PC-9 (cell line): Measurements from ENCODE around the gene KY. TPM values are rescaled to one million over a fixed set of nuclear protein-coding genes. Genes with fewer than 3 reads are reported as not detected.

Experiments
- BruUV-seq: library from RNA; stranded (reverse); fragments of 400-500 nt; replicated peaks from 2 replicates; lab custom pipeline; 2021; lab: Mats Ljungman, UMichigan
- CTCF ChIA-PET: fragments of 300-600 bp; sonication (Branson Sonifier 250); formaldehyde crosslinking; loops from one replicate; lab custom pipeline; 2022; ENCODE audit warnings: antibody characterized with exemption; lab: Charles Lee
- POLR2A ChIA-PET: fragments of 300-600 bp; sonication (Branson Sonifier 250); formaldehyde crosslinking; loops from one replicate; lab custom pipeline; 2022; ENCODE audit warnings: antibody characterized with exemption; ENCODE audit not compliant: unreplicated experiment; lab: Charles Lee
- DNase-seq, 2 experiments: peaks; one replicate each; pipeline versions ENCODE4 v3.0.0 to v3.0.0-alpha.2; 2015 to 2022; ENCODE audit warnings: mixed read lengths in 1 of 2
- H2AFZ ChIP-seq: fragments of 200-600 bp; sonication (generic); 2 replicates; pipeline ENCODE4 v1.8.1; 2017; ENCODE audit warnings: antibody characterized with exemption
- H3F3A ChIP-seq: fragments of 200-600 bp; sonication (generic); 2 replicates; pipeline ENCODE4 v1.8.1; 2017; ENCODE audit warnings: antibody characterized with exemption, mild to moderate bottlenecking, low read depth; ENCODE audit not compliant: insufficient read depth
- H3K27ac ChIP-seq: fragments of 200-600 bp; sonication (generic); 2 replicates; pipeline ENCODE4 v1.6.1; 2016; ENCODE audit warnings: mixed run types
- H3K27me3 ChIP-seq: fragments of 200-600 bp; sonication (generic); 2 replicates; pipeline ENCODE4 v1.6.1; 2016; ENCODE audit warnings: low read depth, mixed run types; ENCODE audit not compliant: insufficient read depth
- H3K36me3 ChIP-seq: fragments of 200-600 bp; sonication (generic); 2 replicates; pipeline ENCODE4 v1.6.1; 2016; ENCODE audit warnings: low read depth, mixed run types
- H3K4me1 ChIP-seq: fragments of 200-600 bp; sonication (generic); replicated peaks from 2 replicates; pipeline ENCODE4 v1.6.1; 2016; ENCODE audit warnings: mixed run types; ENCODE audit not compliant: insufficient read depth
- H3K4me2 ChIP-seq: fragments of 200-600 bp; sonication (generic); 2 replicates; pipeline ENCODE4 v1.6.1; 2017; ENCODE audit warnings: mixed run types
- H3K4me3 ChIP-seq: fragments of 200-600 bp; sonication (generic); 2 replicates; pipeline ENCODE4 v1.6.1; 2016; ENCODE audit warnings: mixed run types
- H3K79me2 ChIP-seq: fragments of 200-600 bp; sonication (generic); 2 replicates; pipeline ENCODE4 v1.6.1; 2017; ENCODE audit warnings: low read depth, mixed run types
- H3K9me2 ChIP-seq: fragments of 200-600 bp; sonication (generic); 2 replicates; pipeline ENCODE4 v1.8.1; 2017; ENCODE audit warnings: mild to moderate bottlenecking; ENCODE audit not compliant: insufficient read depth
- H3K9me3 ChIP-seq: fragments of 200-600 bp; sonication (generic); 2 replicates; pipeline ENCODE4 v1.8.1; 2016; ENCODE audit warnings: low read depth; ENCODE audit not compliant: insufficient read depth
- H4K20me1 ChIP-seq: fragments of 200-600 bp; sonication (generic); 2 replicates; pipeline ENCODE4 v1.8.1; 2017; ENCODE audit not compliant: insufficient read depth
- EZH2 ChIP-seq: fragments of 200-600 bp; sonication (generic); IDR thresholded peaks from 2 replicates; pipeline ENCODE4 v1.8.0; 2017; ENCODE audit warnings: antibody characterized with exemption, low read depth
- intact Hi-C: fragments of 100-400 bp; cut with micrococcal nuclease; formaldehyde crosslinking; loops from one replicate; pipeline ENCODE4 v1.10.0; 2022; ENCODE audit not compliant: unreplicated experiment
- total RNA-seq: library from RNA; stranded (reverse); gene quantifications from 2 replicates; pipeline ENCODE4 v1.2.3, GENCODE V29; 2021
- TF ChIP-seq, protein P1 (sequence below): fragments of 200-600 bp; sonication (generic); conservative IDR thresholded peaks from 2 replicates; pipeline ENCODE4 v1.6.1; 2017; ENCODE audit warnings: mixed run types, antibody characterized with exemption, mild to moderate bottlenecking, moderate library complexity

KY gene
- total RNA-seq, 1 experiment from 2014 or later = not detected

DNA sequence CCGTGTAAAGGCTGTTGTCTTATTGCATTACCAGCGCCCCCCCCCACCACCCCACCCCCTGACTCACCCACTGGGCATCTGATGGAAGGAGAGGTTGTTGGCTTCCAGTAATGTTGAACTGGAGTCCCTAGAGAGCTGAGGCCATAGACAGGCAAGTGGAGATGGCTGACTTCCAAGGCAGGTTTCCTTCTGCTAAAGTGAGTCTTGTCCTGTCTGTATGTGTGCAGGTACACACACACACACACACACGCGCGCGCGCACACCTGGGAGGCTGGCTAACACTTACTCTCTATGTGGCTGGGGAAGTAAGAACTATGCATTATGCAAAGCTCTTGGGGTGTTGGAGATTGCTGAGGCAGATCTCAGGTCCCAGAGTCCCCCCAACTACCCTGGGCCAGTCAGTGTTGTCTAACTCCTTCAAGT, 1.6 kb upstream of the KY start:
- CTCF ChIA-PET = no interaction called here

DNA sequence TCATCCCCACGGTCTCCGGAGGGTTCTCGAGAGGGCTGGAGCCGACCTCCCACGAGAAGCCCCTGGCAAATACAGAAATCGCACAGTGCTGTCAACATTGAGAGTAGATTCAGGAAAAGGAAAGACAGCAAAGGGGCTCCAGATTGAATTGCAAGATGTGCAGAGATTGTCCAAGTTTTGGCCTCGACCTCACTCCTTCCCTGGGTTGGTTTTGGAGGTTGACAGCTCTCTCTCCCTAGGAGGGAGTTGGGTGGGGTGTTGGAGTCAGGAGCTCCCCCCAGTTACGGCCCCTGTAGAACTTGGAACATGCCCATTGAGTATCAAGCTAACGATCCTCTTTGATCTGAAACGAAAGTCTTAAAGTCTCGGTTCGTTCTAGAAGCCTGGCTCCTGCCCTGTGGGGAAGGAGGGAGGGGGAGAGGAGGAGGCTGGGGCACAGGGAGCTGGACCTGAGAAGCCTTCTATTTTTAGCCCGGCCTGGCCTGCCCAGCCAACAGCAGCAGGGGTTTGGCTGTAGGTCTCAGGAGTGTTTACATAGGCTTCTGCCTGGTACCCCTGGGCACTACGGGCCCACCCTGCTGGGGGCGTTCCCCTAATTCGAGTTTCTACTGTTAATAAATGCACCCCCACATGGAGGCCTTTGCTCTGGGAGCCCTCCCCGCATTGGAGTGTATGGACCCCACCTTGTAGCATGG, 672 bp upstream of the KY start:
- no peak overlapping the region for H3K4me2 ChIP-seq
- no peaks in the 10 kb centered on the region for H3F3A ChIP-seq
- BruUV-seq = no TSS peak
- DNase-seq = no peak
- H3K9me2 ChIP-seq = no peaks in the 10 kb centered on the region
- H3K4me3 ChIP-seq = no peak overlapping the region
- TF ChIP-seq, protein P1, sequence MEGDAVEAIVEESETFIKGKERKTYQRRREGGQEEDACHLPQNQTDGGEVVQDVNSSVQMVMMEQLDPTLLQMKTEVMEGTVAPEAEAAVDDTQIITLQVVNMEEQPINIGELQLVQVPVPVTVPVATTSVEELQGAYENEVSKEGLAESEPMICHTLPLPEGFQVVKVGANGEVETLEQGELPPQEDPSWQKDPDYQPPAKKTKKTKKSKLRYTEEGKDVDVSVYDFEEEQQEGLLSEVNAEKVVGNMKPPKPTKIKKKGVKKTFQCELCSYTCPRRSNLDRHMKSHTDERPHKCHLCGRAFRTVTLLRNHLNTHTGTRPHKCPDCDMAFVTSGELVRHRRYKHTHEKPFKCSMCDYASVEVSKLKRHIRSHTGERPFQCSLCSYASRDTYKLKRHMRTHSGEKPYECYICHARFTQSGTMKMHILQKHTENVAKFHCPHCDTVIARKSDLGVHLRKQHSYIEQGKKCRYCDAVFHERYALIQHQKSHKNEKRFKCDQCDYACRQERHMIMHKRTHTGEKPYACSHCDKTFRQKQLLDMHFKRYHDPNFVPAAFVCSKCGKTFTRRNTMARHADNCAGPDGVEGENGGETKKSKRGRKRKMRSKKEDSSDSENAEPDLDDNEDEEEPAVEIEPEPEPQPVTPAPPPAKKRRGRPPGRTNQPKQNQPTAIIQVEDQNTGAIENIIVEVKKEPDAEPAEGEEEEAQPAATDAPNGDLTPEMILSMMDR = no peak
- no peak for TF ChIP-seq EZH2
- H3K79me2 ChIP-seq = no peaks in the 10 kb centered on the region
- no peak overlapping the region for H2AFZ ChIP-seq
- H3K4me1 ChIP-seq = no peaks in the 10 kb centered on the region
- CTCF ChIA-PET = no interaction called here
- no peak overlapping the region for H3K27ac ChIP-seq
- POLR2A ChIA-PET = no interaction called here
- H3K9me3 ChIP-seq = no peaks in the 10 kb centered on the region
- no peaks in the 10 kb centered on the region for H3K36me3 ChIP-seq
- peaks cover 68% of the 10 kb centered on the region for H3K27me3 ChIP-seq
- intact Hi-C loops = no loop called here
- no peaks in the 10 kb centered on the region for H4K20me1 ChIP-seq

More for the DNA sequence above, 1.6 kb upstream of the KY start:
- Histone ChIP-seq H3K36me3 (no peaks in the 10 kb centered on the region), H3K27ac (no peak overlapping the region), H3K79me2 (no peaks in the 10 kb centered on the region), H3K4me2 (no peak overlapping the region), H3K9me3 (no peaks in the 10 kb centered on the region), H3K27me3 (peaks cover 66% of the 10 kb centered on the region), H3F3A (no peaks in the 10 kb centered on the region), H3K9me2 (no peaks in the 10 kb centered on the region), H2AFZ (no peak overlapping the region), H3K4me1 (no peaks in the 10 kb centered on the region), H4K20me1 (no peaks in the 10 kb centered on the region), H3K4me3 (no peak overlapping the region)
- no peak for DNase-seq
- TF ChIP-seq, protein P1 = no peak
- no peak for TF ChIP-seq EZH2
- intact Hi-C loops = no loop called here
- BruUV-seq = no TSS peak
- POLR2A ChIA-PET = no interaction called here

DNA sequence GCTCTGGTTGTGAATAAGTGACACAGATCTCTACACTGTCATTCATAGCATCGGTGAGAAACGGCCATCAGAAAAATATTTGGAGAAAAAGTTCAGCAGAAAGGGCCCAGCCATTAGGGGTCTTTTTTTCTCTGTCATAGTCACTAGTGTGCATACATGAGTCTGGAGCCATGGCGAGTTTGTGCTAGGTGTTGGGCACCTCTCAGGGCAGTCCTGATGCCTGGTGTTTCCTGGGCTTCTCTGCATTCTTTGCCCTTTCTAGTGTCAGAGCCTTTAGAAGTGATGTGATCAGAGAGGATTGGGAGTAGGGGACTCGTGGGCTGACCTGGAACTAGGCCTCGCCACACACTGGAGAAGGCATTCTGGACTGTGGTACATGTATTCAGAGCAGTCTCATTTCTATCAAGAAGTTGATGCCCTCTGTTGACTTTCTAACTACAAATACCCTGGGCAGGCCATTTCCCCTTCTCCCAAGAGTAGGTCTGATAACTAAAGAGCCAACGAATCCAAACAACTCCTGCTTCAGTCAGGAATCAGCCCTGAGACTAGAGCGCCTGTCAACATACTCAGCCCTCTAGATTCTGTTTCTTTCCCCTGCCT, 1.6 kb downstream of the KY start:
- CTCF ChIA-PET = no interaction called here
- H4K20me1 ChIP-seq = no peaks in the 10 kb centered on the region
- POLR2A ChIA-PET = no interaction called here

More for the DNA sequence above, 1.6 kb downstream of the KY start:
- intact Hi-C loops = no loop called here
- Histone ChIP-seq H3F3A (no peaks in the 10 kb centered on the region), H3K9me3 (no peaks in the 10 kb centered on the region), H3K27me3 (peaks cover 74% of the 10 kb centered on the region), H3K36me3 (no peaks in the 10 kb centered on the region), H3K79me2 (no peaks in the 10 kb centered on the region), H3K4me2 (no peak overlapping the region), H3K27ac (no peak overlapping the region), H3K4me1 (no peaks in the 10 kb centered on the region), H3K9me2 (no peaks in the 10 kb centered on the region), H3K4me3 (no peak overlapping the region), H2AFZ (no peak overlapping the region)
- DNase-seq = no peak
- no TSS peak for BruUV-seq
- TF ChIP-seq EZH2 = no peak
- TF ChIP-seq, protein P1 = no peak
